HepG2 (cell line): ENCODE data around the gene CCDC142. TPM values are rescaled to one million over a fixed set of nuclear protein-coding genes. Genes with fewer than 3 reads are reported as not detected.

ENCODE experiments used
- ATAC-seq: fragments of 200-7000 bp; cut with Tn5 transposase; 3 replicates; pipeline ENCODE4 v1.9.1; 2020; ENCODE audit warnings: mild to moderate bottlenecking, moderate library complexity
- BruUV-seq: library from RNA; stranded (reverse); fragments of 400-500 nt; replicated peaks from 2 replicates; lab custom pipeline; 2021; lab: Mats Ljungman, UMichigan
- CTCF ChIA-PET: fragments of 300-600 bp; formaldehyde crosslinking; extraction: SDS; loops from one replicate; lab custom pipeline; 2021; ENCODE audit warnings: low total read pairs, inconsistent platforms, low intra/inter-chr PET ratio; lab: Yijun Ruan, JAX
- POLR2A ChIA-PET: fragments of 350-600 bp; sonication (Branson Sonifier 250); formaldehyde crosslinking; loops from one replicate; lab custom pipeline; 2020; ENCODE audit warnings: antibody characterized with exemption, inconsistent platforms; lab: Yijun Ruan, JAX
- DNase-seq: peaks from one replicate; pipeline ENCODE4 v3.0.0-alpha.2; 2015; ENCODE audit warnings: low spot score
- FAIRE-seq: peaks from 3 replicates; lab custom pipeline; 2011; peaks lifted over from hg19 to GRCh38; lab: Jason Lieb, UNC
- H2AFZ ChIP-seq: one replicate; pipeline ENCODE4 v1.6.1; 2011; ENCODE audit warnings: low read length, inconsistent platforms
- H3K27ac ChIP-seq: fragments of 300-600 bp; 3 replicates; pipeline ENCODE4 v1.8.0; 2011; ENCODE audit warnings: mixed run types, mild to moderate bottlenecking, mixed read lengths, low read length, inconsistent platforms; ENCODE audit not compliant: insufficient read depth; ENCODE audit errors: extremely low read length
- H3K27me3 ChIP-seq, 2 experiments: fragments of 200-600 bp in 1 of 2; 2 replicates in 1 of 2; 3 replicates in 1 of 2; pipeline versions ENCODE4 v1.6.0 to v1.8.0; 2011; ENCODE audit warnings: low read length in 2 of 2, mild to moderate bottlenecking in 2 of 2, moderate library complexity in 2 of 2, inconsistent platforms in 1 of 2; ENCODE audit not compliant: insufficient read depth in 2 of 2, control insufficient read depth in 1 of 2
- H3K36me3 ChIP-seq, 2 experiments: fragments of 200-600 bp in 1 of 2; replicated peaks in 1 of 2; 2 replicates in 1 of 2; 3 replicates in 1 of 2; pipeline versions ENCODE4 v1.5.1 to v1.8.0; 2011; ENCODE audit warnings: low read length in 2 of 2, inconsistent platforms in 1 of 2; ENCODE audit not compliant: insufficient read depth in 2 of 2, control insufficient read depth in 1 of 2
- H3K4me1 ChIP-seq: 2 replicates; pipeline ENCODE4 v1.5.1; 2012; ENCODE audit warnings: low read length, inconsistent platforms; ENCODE audit not compliant: insufficient read depth
- H3K4me2 ChIP-seq: 2 replicates; pipeline ENCODE4 v1.6.0; 2011; ENCODE audit warnings: low read depth, low read length, inconsistent platforms
- H3K4me3 ChIP-seq, 3 experiments: fragments of 200-600 bp in 1 of 3; sonication (generic), shearing (Covaris generic) in 1 of 3; replicated peaks in 1 of 3; 2 replicates each; pipeline ENCODE4 v1.5.1; 2011 to 2016; ENCODE audit warnings: low read length in 3 of 3, inconsistent platforms in 2 of 3, low read depth in 2 of 3, mild to moderate bottlenecking in 2 of 3, control low read depth in 1 of 3, mixed read lengths in 1 of 3; ENCODE audit not compliant: insufficient read depth in 1 of 3
- H3K79me2 ChIP-seq: one replicate; pipeline ENCODE4 v1.6.1; 2011; ENCODE audit warnings: low read length, inconsistent platforms; ENCODE audit not compliant: insufficient read depth
- H3K9ac ChIP-seq: 2 replicates; pipeline ENCODE4 v1.6.0; 2011; ENCODE audit warnings: mild to moderate bottlenecking, low read depth, low read length, inconsistent platforms; ENCODE audit not compliant: insufficient read depth
- H3K9me3 ChIP-seq: 2 replicates; pipeline ENCODE4 v1.5.1; 2012; ENCODE audit warnings: mild to moderate bottlenecking, low read length
- H4K20me1 ChIP-seq: 2 replicates; pipeline ENCODE4 v1.6.0; 2011; ENCODE audit warnings: inconsistent platforms, mild to moderate bottlenecking, low read length, moderate library complexity; ENCODE audit not compliant: insufficient read depth
- ATRX ChIP-seq: sonication (generic); formaldehyde crosslinking; IDR thresholded peaks from 2 replicates; pipeline ENCODE4 v1.4.0; 2020; ENCODE audit warnings: missing genetic modification reagents, borderline replicate concordance
- CBX5 ChIP-seq: sonication (generic); formaldehyde crosslinking; IDR thresholded peaks from 2 replicates; pipeline ENCODE4 v1.4.0; 2020; ENCODE audit warnings: missing genetic modification reagents, borderline replicate concordance
- FOXK2 ChIP-seq: fragments of 450-650 bp; IDR thresholded peaks from 2 replicates; pipeline ENCODE4 v1.6.1; 2016
- HNF1A ChIP-seq, 2 experiments: sonication (generic) in 1 of 2; formaldehyde crosslinking in 1 of 2; IDR thresholded peaks; 2 replicates each; pipeline versions ENCODE4 v1.4.0 to v1.6.1; 2016 to 2020; ENCODE audit warnings: borderline replicate concordance in 1 of 2, low read depth in 1 of 2, mild to moderate bottlenecking in 1 of 2, missing genetic modification reagents in 1 of 2
- HNRNPH1 ChIP-seq: fragments of 200-400 bp; formaldehyde crosslinking; optimal IDR thresholded peaks from 2 replicates; pipeline ENCODE3; 2017; ENCODE audit warnings: mild to moderate bottlenecking, low read depth, low read length
- LBX2 ChIP-seq: sonication (generic); formaldehyde crosslinking; IDR thresholded peaks from 2 replicates; pipeline ENCODE4 v1.5.0; 2020; ENCODE audit warnings: missing genetic modification reagents, mild to moderate bottlenecking, borderline replicate concordance
- MYNN ChIP-seq: sonication (generic); formaldehyde crosslinking; IDR thresholded peaks from 2 replicates; pipeline ENCODE4 v1.4.0; 2020; ENCODE audit warnings: mild to moderate bottlenecking, low read depth, missing genetic modification reagents
- POLR2A ChIP-seq, 2 experiments: IDR thresholded peaks; 2 replicates each; pipeline ENCODE4 v1.6.1; 2011; ENCODE audit warnings: low read depth in 2 of 2, low read length in 2 of 2, mild to moderate bottlenecking in 1 of 2, moderate library complexity in 1 of 2; ENCODE audit not compliant: insufficient read depth in 1 of 2
- REPIN1 ChIP-seq: sonication (generic); formaldehyde crosslinking; IDR thresholded peaks from 2 replicates; pipeline ENCODE4 v1.8.0; 2022; ENCODE audit warnings: missing genetic modification reagents, low read depth, mild to moderate bottlenecking, borderline replicate concordance
- SMARCC2 ChIP-seq: fragments of 450-650 bp; IDR thresholded peaks from 2 replicates; pipeline ENCODE4 v1.6.1; 2017; ENCODE audit warnings: antibody characterized with exemption, mild to moderate bottlenecking
- SRSF4 ChIP-seq: fragments of 200-400 bp; formaldehyde crosslinking; IDR thresholded peaks from one replicate; pipeline ENCODE4 v1.6.1; 2018; ENCODE audit warnings: mild to moderate bottlenecking, low read depth, low read length, moderate library complexity; ENCODE audit not compliant: poor library complexity, severe bottlenecking
- TSC22D2 ChIP-seq: sonication (generic); formaldehyde crosslinking; IDR thresholded peaks from 2 replicates; pipeline ENCODE4 v1.5.1; 2020; ENCODE audit warnings: missing genetic modification reagents, mild to moderate bottlenecking, borderline replicate concordance
- ZBTB3 ChIP-seq: sonication (generic); formaldehyde crosslinking; IDR thresholded peaks from 2 replicates; pipeline ENCODE4 v1.4.0; 2020; ENCODE audit warnings: low read depth, mild to moderate bottlenecking, moderate library complexity, missing genetic modification reagents, borderline replicate concordance
- ZBTB43 ChIP-seq: sonication (generic); formaldehyde crosslinking; conservative IDR thresholded peaks from 2 replicates; pipeline ENCODE4 v1.4.0; 2020; ENCODE audit warnings: missing genetic modification reagents
- ZNF790 ChIP-seq: sonication (generic); formaldehyde crosslinking; IDR thresholded peaks from 2 replicates; pipeline ENCODE4 v1.8.0; 2022; ENCODE audit warnings: missing genetic modification reagents, mild to moderate bottlenecking, borderline replicate concordance
- ZNF792 ChIP-seq: IDR thresholded peaks from 2 replicates; pipeline ENCODE4 v1.6.1; 2016
- WGBS: methylation state at CpG from one replicate; pipeline ENCODE4 v1.1.6; 2017; ENCODE audit warnings: low lambda C conversion rate; 5-methylcytosine and 5-hydroxymethylcytosine counted together
- in situ Hi-C: cut with HindIII; loops from 2 replicates; pipeline ENCODE4 v1.10.0; 2017; ENCODE audit warnings: low pct_unique_long_range_greater_than_20kb; ENCODE audit not compliant: extremely low pct_ligation_motif_present
- intact Hi-C: fragments of 100-400 bp; cut with micrococcal nuclease; formaldehyde crosslinking; loops from one replicate; pipeline ENCODE4 v1.10.0; 2022; ENCODE audit not compliant: unreplicated experiment
- polyA plus RNA-seq, 8 experiments: library from polyadenylated mRNA; depleted of rRNA in 3 of 8; stranded (reverse) in 7 of 8; unstranded in 1 of 8; fragments of >200 nt; fragmentation: Illumina TruSeq in 4 of 8; extraction: Trizol in 4 of 8; gene quantifications; 2 replicates each; pipeline versions ENCODE4 v1.2.1 to v1.2.3, GENCODE V29; 2011 to 2016; ENCODE audit warnings: low read depth in 4 of 8, missing spikeins in 1 of 8, mixed read lengths in 1 of 8; ENCODE audit not compliant: insufficient read depth in 1 of 8
- total RNA-seq, 5 experiments: library from RNA; depleted of rRNA; stranded (reverse); fragments of >200 nt; fragmentation: Illumina TruSeq; extraction: Trizol; gene quantifications; 2 replicates each; pipeline ENCODE4 v1.2.3, GENCODE V29; 2016; ENCODE audit warnings: low read depth in 1 of 5

Gene CCDC142
- total and polyA plus RNA-seq, 2 of the 13 experiments (the other 11 are each of a cell fraction or from before 2014, with no cell fraction given) = 14.7 to 30.4 TPM

- 0 out of 2 replicates have a peak, but pooled peaks have one; percentile 19 for TF ChIP-seq HNF1A (IDR thresholded peaks at IDR 0.05; ENCODE audit: low read depth)
- no peak for TF ChIP-seq HNF1A (CRISPR knock-in tag; IDR thresholded peaks at IDR 0.05; ENCODE audit: borderline replicate concordance)
These were observed 34.0 kb downstream of the CCDC142 start (continued) for GRCh38 chr2:74448771-74449170.

GRCh38 chr2:74447230-74447999, 35.4 kb downstream of the CCDC142 start:
- Histone ChIP-seq H3K79me2 (peaks cover 4% of the 10 kb centered on the region), H2AFZ (no peak overlapping the region), H3K4me3 (peak overlapping the region; percentile 18 to 31 (median 29); a peak in 4 of 6 replicates), H3K4me1 (peaks cover 66% of the 10 kb centered on the region), H4K20me1 (no peaks in the 10 kb centered on the region), H3K36me3 (no peaks in the 10 kb centered on the region), H3K9me3 (no peaks in the 10 kb centered on the region), H3K4me2 (peak overlapping the region; percentile 75), H3K9ac (peak overlapping the region; percentile 33), H3K27ac (peak overlapping the region; percentile 65), H3K27me3 (no peaks in the 10 kb centered on the region)
- ChIA-PET POLR2A (interaction anchor here (0.9 to 11.6 kb wide), 8 partner anchors 9 to 57 kb away, joined by 3 to 342 read pairs (median 4); partner anchors contain the start of genes INO80B, LBX2 and WBP1), CTCF (no interaction called here)
- peak; percentile 78 for FAIRE-seq
- in situ Hi-C loops (no loop called here), intact Hi-C loops (no loop called here)
- DNase-seq = peak; percentile 82
- BruUV-seq = no TSS peak
- 10% methylated on average over 5 of the region's 5 CpGs for WGBS
- peak; percentile 75 for ATAC-seq
- TF ChIP-seq CBX5 (no peak), ZNF790 (no peak), ZBTB3 (no peak), MYNN (CRISPR knock-in tag) (no peak), ZBTB43 (no peak), SRSF4 (no peak), TSC22D2 (no peak), POLR2A (IDR thresholded peaks at IDR 0.05; ENCODE audit: insufficient read depth in 1 of 2, low read depth in 2 of 2, low read length in 2 of 2) (peak in 1 of 2 experiments; percentile 44; a peak in 1 of 4 replicates), REPIN1 (CRISPR knock-in tag) (no peak), ZNF792 (CRISPR knock-in tag) (0 out of 2 replicates have a peak, but pooled peaks have one; percentile 20), ATRX (CRISPR knock-in tag) (no peak), HNRNPH1 (no peak), SMARCC2 (no peak), LBX2 (CRISPR knock-in tag) (no peak), FOXK2 (no peak)
